Activated naive CD8-positive, alpha-beta T cell (primary cell): ENCODE measurements around the gene KCNJ2.

ENCODE experiments used
- H3K27ac Mint-ChIP-seq: one replicate; pipeline ENCODE4 v1.8.0; 2021; ENCODE audit warnings: mixed read lengths
- H3K27me3 Mint-ChIP-seq: one replicate; pipeline ENCODE4 v1.8.0; 2021; ENCODE audit warnings: mixed read lengths
- H3K36me3 Mint-ChIP-seq: one replicate; pipeline ENCODE4 v1.8.0; 2021; ENCODE audit warnings: mixed read lengths
- H3K4me1 Mint-ChIP-seq: one replicate; pipeline ENCODE4 v1.8.0; 2021; ENCODE audit warnings: low read depth, mixed read lengths
- H3K4me3 Mint-ChIP-seq: one replicate; pipeline ENCODE4 v1.8.0; 2021; ENCODE audit warnings: mild to moderate bottlenecking, mixed read lengths
- H3K9me3 Mint-ChIP-seq: one replicate; pipeline ENCODE4 v1.8.0; 2021; ENCODE audit warnings: low read depth, mixed read lengths

The KCNJ2 gene

GRCh38 chr17:70172449-70172848, 3.1 kb downstream of the KCNJ2 start:
- H3K4me1 Mint-ChIP-seq, result peaks cover 21% of the 10 kb centered on the region
- no peak overlapping the region for H3K27ac Mint-ChIP-seq
- no peak overlapping the region for H3K4me3 Mint-ChIP-seq
- H3K9me3 Mint-ChIP-seq, result no peaks in the 10 kb centered on the region
- no peaks in the 10 kb centered on the region for H3K36me3 Mint-ChIP-seq
- peaks cover 35% of the 10 kb centered on the region for H3K27me3 Mint-ChIP-seq

GRCh38 chr17:70172923-70173322, 3.6 kb downstream of the KCNJ2 start:
- H3K4me3 Mint-ChIP-seq, result no peak overlapping the region
- no peaks in the 10 kb centered on the region for H3K36me3 Mint-ChIP-seq
- H3K27ac Mint-ChIP-seq, result no peak overlapping the region
- no peaks in the 10 kb centered on the region for H3K9me3 Mint-ChIP-seq
- H3K4me1 Mint-ChIP-seq, result peaks cover 18% of the 10 kb centered on the region
- peaks cover 32% of the 10 kb centered on the region for H3K27me3 Mint-ChIP-seq

GRCh38 chr17:70173681-70174080, 4.3 kb downstream of the KCNJ2 start:
- no peak overlapping the region for H3K4me3 Mint-ChIP-seq
- no peak overlapping the region for H3K27ac Mint-ChIP-seq
- H3K9me3 Mint-ChIP-seq, result no peaks in the 10 kb centered on the region
- peaks cover 11% of the 10 kb centered on the region for H3K4me1 Mint-ChIP-seq
- H3K36me3 Mint-ChIP-seq, result no peaks in the 10 kb centered on the region
- peaks cover 26% of the 10 kb centered on the region for H3K27me3 Mint-ChIP-seq

- no peak overlapping the region for H3K4me3 Mint-ChIP-seq
- no peaks in the 10 kb centered on the region for H3K9me3 Mint-ChIP-seq
- peaks cover 3% of the 10 kb centered on the region for H3K27me3 Mint-ChIP-seq
Measured at GRCh38 chr17:70181376-70181775, 12.0 kb downstream of the KCNJ2 start.

GRCh38 chr17:70181866-70182265, 12.5 kb downstream of the KCNJ2 start:
- no peak overlapping the region for H3K4me3 Mint-ChIP-seq
- H3K4me1 Mint-ChIP-seq, result no peaks in the 10 kb centered on the region
- H3K27me3 Mint-ChIP-seq, result peaks cover 3% of the 10 kb centered on the region

More at GRCh38 chr17:70181376-70181775, 12.0 kb downstream of the KCNJ2 start:
- Mint-ChIP-seq H3K36me3 (no peaks in the 10 kb centered on the region), H3K27ac (no peak overlapping the region), H3K4me1 (no peaks in the 10 kb centered on the region)

GRCh38 chr17:70183508-70183907, 14.2 kb downstream of the KCNJ2 start:
- no peak overlapping the region for H3K4me3 Mint-ChIP-seq
- no peak overlapping the region for H3K27ac Mint-ChIP-seq
- no peaks in the 10 kb centered on the region for H3K36me3 Mint-ChIP-seq
- H3K9me3 Mint-ChIP-seq, result no peaks in the 10 kb centered on the region
- no peaks in the 10 kb centered on the region for H3K4me1 Mint-ChIP-seq
- peaks cover 3% of the 10 kb centered on the region for H3K27me3 Mint-ChIP-seq

More at GRCh38 chr17:70181866-70182265, 12.5 kb downstream of the KCNJ2 start:
- Mint-ChIP-seq H3K9me3 (no peaks in the 10 kb centered on the region), H3K36me3 (no peaks in the 10 kb centered on the region), H3K27ac (no peak overlapping the region)

GRCh38 chr17:70184207-70184606, 14.9 kb downstream of the KCNJ2 start:
- no peaks in the 10 kb centered on the region for H3K4me1 Mint-ChIP-seq
- H3K9me3 Mint-ChIP-seq, result no peaks in the 10 kb centered on the region
- H3K27ac Mint-ChIP-seq, result no peak overlapping the region
- H3K36me3 Mint-ChIP-seq, result no peaks in the 10 kb centered on the region
- no peak overlapping the region for H3K4me3 Mint-ChIP-seq
- peaks cover 3% of the 10 kb centered on the region for H3K27me3 Mint-ChIP-seq

GRCh38 chr17:70184770-70185169, 15.4 kb downstream of the KCNJ2 start:
- no peak overlapping the region for H3K4me3 Mint-ChIP-seq
- H3K27ac Mint-ChIP-seq, result no peak overlapping the region
- no peaks in the 10 kb centered on the region for H3K9me3 Mint-ChIP-seq
- peaks cover 2% of the 10 kb centered on the region for H3K27me3 Mint-ChIP-seq
- no peaks in the 10 kb centered on the region for H3K36me3 Mint-ChIP-seq
- H3K4me1 Mint-ChIP-seq, result no peaks in the 10 kb centered on the region

GRCh38 chr17:70185285-70185684, 16.0 kb downstream of the KCNJ2 start:
- Mint-ChIP-seq H3K4me3 (no peak overlapping the region), H3K4me1 (no peaks in the 10 kb centered on the region), H3K27me3 (peaks cover 2% of the 10 kb centered on the region), H3K9me3 (no peaks in the 10 kb centered on the region), H3K36me3 (no peaks in the 10 kb centered on the region), H3K27ac (no peak overlapping the region)

- no peak overlapping the region for H3K27ac Mint-ChIP-seq
Measured at GRCh38 chr17:70187383-70187782, 18.1 kb downstream of the KCNJ2 start.

GRCh38 chr17:70190959-70191805, 21.9 kb downstream of the KCNJ2 start:
- Mint-ChIP-seq H3K27me3 (no peaks in the 10 kb centered on the region), H3K9me3 (no peaks in the 10 kb centered on the region), H3K4me1 (no peaks in the 10 kb centered on the region), H3K4me3 (no peak overlapping the region), H3K27ac (no peak overlapping the region), H3K36me3 (no peaks in the 10 kb centered on the region)

More at GRCh38 chr17:70187383-70187782, 18.1 kb downstream of the KCNJ2 start:
- H3K4me1 Mint-ChIP-seq, result no peaks in the 10 kb centered on the region
- H3K27me3 Mint-ChIP-seq, result peaks cover 2% of the 10 kb centered on the region
- H3K9me3 Mint-ChIP-seq, result no peaks in the 10 kb centered on the region
- H3K36me3 Mint-ChIP-seq, result no peaks in the 10 kb centered on the region
- H3K4me3 Mint-ChIP-seq, result no peak overlapping the region

GRCh38 chr17:70195091-70195490, 25.8 kb downstream of the KCNJ2 start:
- no peaks in the 10 kb centered on the region for H3K9me3 Mint-ChIP-seq

GRCh38 chr17:70201872-70202419, 32.6 kb downstream of the KCNJ2 start:
- Mint-ChIP-seq H3K9me3 (no peaks in the 10 kb centered on the region), H3K36me3 (no peaks in the 10 kb centered on the region), H3K4me3 (no peak overlapping the region), H3K27ac (no peak overlapping the region), H3K4me1 (no peaks in the 10 kb centered on the region), H3K27me3 (no peaks in the 10 kb centered on the region)

More at GRCh38 chr17:70195091-70195490, 25.8 kb downstream of the KCNJ2 start:
- H3K36me3 Mint-ChIP-seq, result no peaks in the 10 kb centered on the region
- H3K27ac Mint-ChIP-seq, result no peak overlapping the region
- H3K27me3 Mint-ChIP-seq, result no peaks in the 10 kb centered on the region
- no peak overlapping the region for H3K4me3 Mint-ChIP-seq
- no peaks in the 10 kb centered on the region for H3K4me1 Mint-ChIP-seq

- Mint-ChIP-seq H3K4me3 (no peak overlapping the region), H3K36me3 (no peaks in the 10 kb centered on the region), H3K4me1 (no peaks in the 10 kb centered on the region), H3K27me3 (no peaks in the 10 kb centered on the region), H3K27ac (no peak overlapping the region), H3K9me3 (no peaks in the 10 kb centered on the region)
Measured at GRCh38 chr17:70202840-70203239, 33.5 kb downstream of the KCNJ2 start.

- no peaks in the 10 kb centered on the region for H3K27me3 Mint-ChIP-seq
- no peaks in the 10 kb centered on the region for H3K36me3 Mint-ChIP-seq
- no peaks in the 10 kb centered on the region for H3K9me3 Mint-ChIP-seq
- H3K4me1 Mint-ChIP-seq, result no peaks in the 10 kb centered on the region
- no peak overlapping the region for H3K4me3 Mint-ChIP-seq
- H3K27ac Mint-ChIP-seq, result no peak overlapping the region
Measured at GRCh38 chr17:70204431-70204830, 35.1 kb downstream of the KCNJ2 start.
